ENCODE data around the gene SMYD3. TPM values are rescaled to one million over a fixed set of nuclear protein-coding genes. Genes with fewer than 3 reads are reported as not detected.

The SMYD3 gene
- total RNA-seq, 1 donor from 2014 or later, result 22.3 TPM

DNA sequence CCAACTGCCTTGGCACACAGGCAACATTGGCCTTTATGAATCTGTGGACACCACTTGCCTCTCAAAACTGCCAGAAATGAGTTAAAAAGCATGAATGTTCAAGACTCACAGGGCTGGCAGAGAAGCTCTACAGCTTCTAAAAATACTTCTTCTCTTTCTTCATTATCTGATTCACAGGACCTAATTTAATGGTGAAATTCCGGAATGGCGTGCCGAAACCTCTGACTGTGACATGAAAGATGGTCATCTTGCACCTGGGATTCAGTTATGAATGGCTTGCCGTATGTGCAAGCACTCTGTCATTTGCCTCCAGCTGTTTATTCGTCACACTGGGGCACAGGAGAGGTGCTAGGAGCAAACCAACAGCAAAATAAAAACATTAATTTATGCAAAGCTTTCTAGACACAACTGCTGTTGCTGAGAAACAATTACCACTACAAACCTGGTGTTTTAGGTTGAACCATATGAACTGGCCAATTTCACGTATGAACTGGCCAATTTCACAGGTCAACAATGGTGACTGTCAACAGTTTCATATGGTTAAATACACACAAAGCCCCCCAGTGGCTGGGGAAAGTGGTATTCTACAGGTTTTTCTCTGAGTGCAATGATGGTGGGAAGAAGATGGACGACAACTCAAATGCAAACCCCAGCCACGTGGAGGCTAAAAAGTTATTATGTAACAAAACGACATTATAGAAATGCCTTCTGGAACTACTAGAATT, 704.0 kb downstream of the SMYD3 start:
- Histone ChIP-seq H3K4me3 (no peak overlapping the region), H3K9me3 (no peaks in the 10 kb centered on the region), H3K27ac (no peak overlapping the region), H3K4me1 (no peaks in the 10 kb centered on the region), H3K36me3 (no peaks in the 10 kb centered on the region), H3K27me3 (no peaks in the 10 kb centered on the region)
- TF ChIP-seq, protein P1, sequence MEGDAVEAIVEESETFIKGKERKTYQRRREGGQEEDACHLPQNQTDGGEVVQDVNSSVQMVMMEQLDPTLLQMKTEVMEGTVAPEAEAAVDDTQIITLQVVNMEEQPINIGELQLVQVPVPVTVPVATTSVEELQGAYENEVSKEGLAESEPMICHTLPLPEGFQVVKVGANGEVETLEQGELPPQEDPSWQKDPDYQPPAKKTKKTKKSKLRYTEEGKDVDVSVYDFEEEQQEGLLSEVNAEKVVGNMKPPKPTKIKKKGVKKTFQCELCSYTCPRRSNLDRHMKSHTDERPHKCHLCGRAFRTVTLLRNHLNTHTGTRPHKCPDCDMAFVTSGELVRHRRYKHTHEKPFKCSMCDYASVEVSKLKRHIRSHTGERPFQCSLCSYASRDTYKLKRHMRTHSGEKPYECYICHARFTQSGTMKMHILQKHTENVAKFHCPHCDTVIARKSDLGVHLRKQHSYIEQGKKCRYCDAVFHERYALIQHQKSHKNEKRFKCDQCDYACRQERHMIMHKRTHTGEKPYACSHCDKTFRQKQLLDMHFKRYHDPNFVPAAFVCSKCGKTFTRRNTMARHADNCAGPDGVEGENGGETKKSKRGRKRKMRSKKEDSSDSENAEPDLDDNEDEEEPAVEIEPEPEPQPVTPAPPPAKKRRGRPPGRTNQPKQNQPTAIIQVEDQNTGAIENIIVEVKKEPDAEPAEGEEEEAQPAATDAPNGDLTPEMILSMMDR (IDR thresholded peaks at IDR 0.05), result no peak
- no peak for TF ChIP-seq POLR2A (IDR thresholded peaks at IDR 0.05)
- no peak for TF ChIP-seq POLR2AphosphoS5 (IDR thresholded peaks at IDR 0.05; ENCODE audit: insufficient read depth in 1 of 2, low read depth in 1 of 2)
- no peak for DNase-seq (ENCODE audit: extremely low spot score in 2 of 2)
- intact Hi-C loops (cut with DNase I), result no loop called here

DNA sequence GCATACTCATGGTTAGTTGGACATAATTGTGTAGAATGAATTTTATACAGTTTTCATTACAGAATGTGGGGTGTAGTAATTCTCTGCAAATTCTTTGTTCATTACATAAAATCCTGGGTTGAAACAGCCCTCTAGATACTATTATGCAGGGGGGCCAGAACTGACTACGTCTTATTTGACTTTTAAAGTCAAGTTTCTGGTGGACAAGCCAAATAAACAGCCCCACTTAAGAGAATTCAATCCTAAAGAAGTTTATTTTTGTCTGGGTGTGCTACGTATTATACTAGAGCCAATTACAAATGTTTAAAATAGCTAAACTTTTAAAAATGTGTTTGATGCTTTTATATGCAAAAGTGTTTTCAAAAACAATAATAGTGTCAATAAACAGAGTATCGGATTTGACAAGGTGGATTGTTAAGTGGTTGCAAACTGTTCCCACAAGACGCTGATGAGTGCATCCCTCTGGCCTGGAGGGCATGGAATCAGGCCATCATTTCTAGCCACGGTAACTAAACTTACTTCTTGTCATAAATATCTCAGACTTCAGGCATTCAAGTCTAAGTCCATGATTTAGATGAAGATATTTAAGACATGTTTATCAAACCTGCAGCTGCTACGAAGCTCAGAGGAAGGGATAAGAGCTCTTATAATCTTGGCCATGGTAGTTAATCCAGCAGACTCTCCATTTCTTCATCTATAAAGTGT, 706.0 kb downstream of the SMYD3 start:
- TF ChIP-seq, protein P1 (IDR thresholded peaks at IDR 0.05), result no peak
- H3K36me3 ChIP-seq, result no peaks in the 10 kb centered on the region
- intact Hi-C loops (cut with DNase I), result no loop called here
- no peak for DNase-seq (ENCODE audit: extremely low spot score in 2 of 2)
- H3K27ac ChIP-seq, result no peak overlapping the region
- no peak overlapping the region for H3K4me3 ChIP-seq
- no peaks in the 10 kb centered on the region for H3K4me1 ChIP-seq
- no peaks in the 10 kb centered on the region for H3K9me3 ChIP-seq
- no peaks in the 10 kb centered on the region for H3K27me3 ChIP-seq

DNA sequence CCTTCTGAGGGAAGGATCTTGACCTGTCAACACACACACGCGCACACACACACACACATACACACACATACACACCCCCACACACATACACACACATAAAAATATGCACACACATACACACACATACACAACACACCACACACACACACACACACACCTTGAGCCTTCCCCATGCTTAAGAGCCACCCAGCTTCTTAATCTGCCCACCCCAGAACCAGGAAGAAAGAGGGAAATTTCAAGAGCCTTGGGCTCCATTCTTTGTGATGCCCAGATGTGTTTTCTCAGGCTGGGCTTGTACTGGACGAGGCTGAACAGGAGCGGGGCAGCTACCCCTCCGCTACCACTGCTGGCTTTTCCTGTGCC, 708.7 kb downstream of the SMYD3 start:
- Histone ChIP-seq H3K4me3 (no peak overlapping the region), H3K27me3 (no peaks in the 10 kb centered on the region), H3K27ac (no peak overlapping the region), H3K9me3 (no peaks in the 10 kb centered on the region), H3K4me1 (no peaks in the 10 kb centered on the region), H3K36me3 (no peaks in the 10 kb centered on the region)
- DNase-seq (ENCODE audit: extremely low spot score in 2 of 2), result no peak
- TF ChIP-seq, protein P1 (IDR thresholded peaks at IDR 0.05), result no peak
- TF ChIP-seq POLR2A (IDR thresholded peaks at IDR 0.05) (no peak), POLR2AphosphoS5 (IDR thresholded peaks at IDR 0.05; ENCODE audit: insufficient read depth in 1 of 2, low read depth in 1 of 2) (no peak)
- intact Hi-C loops (cut with DNase I), result no loop called here

DNA sequence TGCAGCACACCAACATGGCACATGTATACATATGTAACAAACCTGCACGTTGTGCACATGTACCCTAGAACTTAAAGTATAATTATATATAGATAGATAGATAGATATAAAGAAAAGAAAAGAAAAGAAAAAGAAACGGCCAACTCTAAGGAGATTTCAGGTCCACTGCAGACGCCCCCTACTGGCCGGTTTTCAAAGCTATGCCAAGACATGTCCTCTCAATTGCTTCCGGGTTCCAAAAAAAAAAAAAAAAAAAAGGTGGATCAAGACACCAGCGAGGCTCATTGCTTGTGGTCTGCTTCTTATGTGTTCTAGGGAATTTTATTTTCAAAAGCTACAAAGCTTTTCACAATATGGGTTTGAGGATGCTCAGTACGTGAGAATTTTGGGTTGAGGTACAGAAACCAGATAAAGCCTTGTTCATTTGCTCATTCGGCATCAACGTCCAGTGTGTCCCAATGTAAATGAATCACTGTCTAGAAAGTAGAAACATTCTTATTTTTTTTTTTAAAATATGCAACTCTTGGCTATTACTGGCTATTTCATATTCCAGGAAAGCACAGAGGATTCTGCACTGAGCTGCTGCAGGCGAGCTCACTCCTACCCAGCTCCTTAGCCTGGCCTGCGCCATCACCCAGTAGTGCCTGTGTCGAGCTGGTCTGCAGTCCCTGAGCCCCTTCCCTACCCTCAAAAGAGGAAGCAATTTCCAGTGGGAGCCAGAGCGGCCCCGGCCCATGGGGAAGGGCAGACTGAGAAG, 709.3 kb downstream of the SMYD3 start:
- Histone ChIP-seq H3K27me3 (no peaks in the 10 kb centered on the region), H3K9me3 (no peaks in the 10 kb centered on the region), H3K36me3 (no peaks in the 10 kb centered on the region), H3K27ac (no peak overlapping the region), H3K4me1 (no peaks in the 10 kb centered on the region), H3K4me3 (no peak overlapping the region)
- no peak for DNase-seq (ENCODE audit: extremely low spot score in 2 of 2)
- intact Hi-C loops (cut with DNase I), result no loop called here
- TF ChIP-seq, protein P1 (IDR thresholded peaks at IDR 0.05), result no peak
- TF ChIP-seq POLR2AphosphoS5 (IDR thresholded peaks at IDR 0.05; ENCODE audit: insufficient read depth in 1 of 2, low read depth in 1 of 2) (no peak), POLR2A (IDR thresholded peaks at IDR 0.05) (no peak)
